GM23338 (cell line): ENCODE measurements around the gene MPPED1. TPM values are rescaled to one million over a fixed set of nuclear protein-coding genes. Genes with fewer than 3 reads are reported as not detected.

Experiments
- ATAC-seq: fragments of 200-7000 bp; cut with Tn5 transposase; 3 replicates; pipeline ENCODE4 v1.9.1; 2020
- DNase-seq: peaks from one replicate; pipeline ENCODE4 v3.0.0-alpha.2; 2015; ENCODE audit warnings: low spot score
- H2AFZ ChIP-seq: fragments of 200-600 bp; sonication (generic); 2 replicates; pipeline ENCODE4 v1.8.0; 2016; ENCODE audit warnings: antibody characterized with exemption, mild to moderate bottlenecking, moderate library complexity
- H3F3A ChIP-seq: fragments of 200-600 bp; sonication (generic); replicated peaks from 2 replicates; pipeline ENCODE4 v1.8.0; 2017; ENCODE audit warnings: antibody characterized with exemption, mixed run types, low read depth
- H3K27ac ChIP-seq: fragments of 200-600 bp; sonication (generic); 2 replicates; pipeline ENCODE4 v1.6.1; 2016; ENCODE audit warnings: low read depth
- H3K27me3 ChIP-seq: fragments of 200-600 bp; sonication (generic); 2 replicates; pipeline ENCODE4 v1.8.0; 2016; ENCODE audit warnings: mild to moderate bottlenecking, mixed run types, moderate library complexity; ENCODE audit not compliant: insufficient read depth
- H3K36me3 ChIP-seq: fragments of 200-600 bp; sonication (generic); 2 replicates; pipeline ENCODE4 v1.8.0; 2016; ENCODE audit warnings: mild to moderate bottlenecking; ENCODE audit not compliant: insufficient read depth
- H3K4me1 ChIP-seq: fragments of 200-600 bp; sonication (generic); 2 replicates; pipeline ENCODE4 v1.8.0; 2016; ENCODE audit warnings: mild to moderate bottlenecking, moderate library complexity; ENCODE audit not compliant: insufficient read depth
- H3K4me2 ChIP-seq: fragments of 200-600 bp; sonication (generic); 2 replicates; pipeline ENCODE4 v1.7.1; 2017; ENCODE audit warnings: mixed run types
- H3K4me3 ChIP-seq: fragments of 200-600 bp; sonication (generic); 2 replicates; pipeline ENCODE4 v1.6.1; 2016; ENCODE audit warnings: mixed run types
- H3K79me2 ChIP-seq: fragments of 200-600 bp; sonication (generic); replicated peaks from 2 replicates; pipeline ENCODE4 v1.8.0; 2017; ENCODE audit warnings: mild to moderate bottlenecking; ENCODE audit not compliant: insufficient read depth
- H3K9me2 ChIP-seq: fragments of 200-600 bp; sonication (generic); 2 replicates; pipeline ENCODE4 v1.8.0; 2017; ENCODE audit not compliant: insufficient read depth
- H4K20me1 ChIP-seq: fragments of 200-600 bp; sonication (generic); replicated peaks from 2 replicates; pipeline ENCODE4 v1.8.0; 2017; ENCODE audit warnings: mild to moderate bottlenecking; ENCODE audit not compliant: insufficient read depth
- H3K27ac Mint-ChIP-seq: 2 replicates; pipeline ENCODE4 v1.8.0; 2020; ENCODE audit warnings: inconsistent platforms, mild to moderate bottlenecking, moderate library complexity, mixed read lengths
- H3K27me3 Mint-ChIP-seq: 3 replicates; pipeline ENCODE4 v1.8.0; 2022; ENCODE audit warnings: low read depth, mild to moderate bottlenecking, moderate library complexity, mixed read lengths, inconsistent platforms; ENCODE audit not compliant: insufficient read depth, poor library complexity
- H3K36me3 Mint-ChIP-seq: 3 replicates; pipeline ENCODE4 v1.8.0; 2021; ENCODE audit warnings: low read depth, mild to moderate bottlenecking, inconsistent platforms, moderate library complexity, mixed read lengths
- H3K4me1 Mint-ChIP-seq: 3 replicates; pipeline ENCODE4 v1.8.0; 2020; ENCODE audit warnings: mild to moderate bottlenecking, inconsistent platforms, mixed read lengths
- H3K4me3 Mint-ChIP-seq: 3 replicates; pipeline ENCODE4 v1.8.0; 2021; ENCODE audit warnings: moderate library complexity, mild to moderate bottlenecking, inconsistent platforms, mixed read lengths
- H3K9me3 Mint-ChIP-seq: 3 replicates; pipeline ENCODE4 v1.8.0; 2020; ENCODE audit warnings: moderate library complexity, mild to moderate bottlenecking, inconsistent platforms, mixed read lengths
- CTCF ChIP-seq, 2 experiments: fragments of 200-600 bp in 1 of 2; sonication (generic) in 1 of 2; conservative IDR thresholded peaks; 2 replicates each; pipeline versions ENCODE4 v1.5.1 to v1.6.1; 2016 to 2017; ENCODE audit warnings: antibody characterized with exemption in 2 of 2, low read depth in 2 of 2, mild to moderate bottlenecking in 2 of 2, moderate library complexity in 1 of 2
- EZH2 ChIP-seq: fragments of 200-600 bp; sonication (generic); IDR thresholded peaks from one replicate; pipeline ENCODE4 v1.8.0; 2017; ENCODE audit warnings: antibody characterized with exemption, mild to moderate bottlenecking, low read depth; ENCODE audit not compliant: unreplicated experiment
- EZH2phosphoT487 ChIP-seq: fragments of 200-600 bp; sonication (generic); IDR thresholded peaks from one replicate; pipeline ENCODE4 v1.8.1; 2018; ENCODE audit warnings: antibody characterized with exemption; ENCODE audit not compliant: unreplicated experiment
- NANOG ChIP-seq: IDR thresholded peaks from 2 replicates; pipeline ENCODE4 v1.6.1; 2016; ENCODE audit warnings: antibody characterized with exemption, borderline replicate concordance
- POLR2AphosphoS5 ChIP-seq: IDR thresholded peaks from 2 replicates; pipeline ENCODE4 v1.6.1; 2016; ENCODE audit warnings: antibody characterized with exemption, low read depth
- REST ChIP-seq: IDR thresholded peaks from one replicate; pipeline ENCODE4 v1.6.1; 2018; ENCODE audit warnings: antibody characterized with exemption; ENCODE audit not compliant: unreplicated experiment
- STAT1 ChIP-seq: IDR thresholded peaks from one replicate; pipeline ENCODE4 v1.6.1; 2016; ENCODE audit warnings: antibody characterized with exemption; ENCODE audit not compliant: unreplicated experiment
- ZNF114 ChIP-seq: fragments of 250-450 bp; sonication (Bioruptor Pico); IDR thresholded peaks from 2 replicates; pipeline ENCODE4 v1.5.0; 2020; ENCODE audit warnings: mild to moderate bottlenecking, moderate library complexity
- ZNF331 ChIP-seq: fragments of 250-450 bp; sonication (Bioruptor Pico); IDR thresholded peaks from 2 replicates; pipeline ENCODE4 v1.5.0; 2020; ENCODE audit warnings: low read depth, mild to moderate bottlenecking, moderate library complexity
- ZNF462 ChIP-seq: fragments of 250-450 bp; sonication (Bioruptor Pico); IDR thresholded peaks from 2 replicates; pipeline ENCODE4 v1.5.0; 2020; ENCODE audit warnings: mild to moderate bottlenecking, moderate library complexity
- polyA plus RNA-seq: library from polyadenylated mRNA; unstranded; fragments of >200 nt; fragmentation: Nextera tagmentation; extraction: Ambion mirVana; gene quantifications from 2 replicates; pipeline ENCODE4 v1.2.1, GENCODE V29; 2016
- total RNA-seq: library from RNA; depleted of rRNA; stranded (reverse); fragments of >200 nt; shearing (Covaris generic); gene quantifications from 2 replicates; pipeline ENCODE4 v1.2.3, GENCODE V29; 2014

Gene MPPED1
- total and polyA plus RNA-seq, 2 experiments from 2014 or later, result 0.56 TPM; not detected in 1

GRCh38 chr22:43535336-43535735 lies 123.5 kb downstream of the MPPED1 start (continued):
- TF ChIP-seq ZNF462 (CRISPR knock-in tag) (no peak), STAT1 (no peak), NANOG (no peak), ZNF114 (CRISPR knock-in tag) (no peak), EZH2 (no peak), ZNF331 (CRISPR knock-in tag) (no peak), CTCF (conservative IDR thresholded peaks at IDR 0.05; ENCODE audit: low read depth in 2 of 2) (no peak), POLR2AphosphoS5 (no peak), EZH2phosphoT487 (no peak)

- no peaks in the 10 kb centered on the region for H3K79me2 ChIP-seq
- Mint-ChIP-seq H3K4me1 (peaks cover 6% of the 10 kb centered on the region), H3K27ac (no peak overlapping the region), H3K27me3 (peaks cover 4% of the 10 kb centered on the region), H3K9me3 (peaks cover 21% of the 10 kb centered on the region; the same call in 2 of the 3 replicates), H3K36me3 (peaks cover 15% of the 10 kb centered on the region; the same call in 2 of the 3 replicates), H3K4me3 (no peak overlapping the region)
- no peaks in the 10 kb centered on the region for H3K4me1 ChIP-seq
- H3K4me3 ChIP-seq, result no peak overlapping the region
- no peak overlapping the region for H2AFZ ChIP-seq
- peaks cover 5% of the 10 kb centered on the region; the same call in 1 of the 2 replicates for H3K9me2 ChIP-seq
- no peaks in the 10 kb centered on the region for H4K20me1 ChIP-seq
- H3K27ac ChIP-seq, result no peak overlapping the region
- DNase-seq (no peak), ATAC-seq (no peak)
- H3K27me3 ChIP-seq, result no peaks in the 10 kb centered on the region
- no peaks in the 10 kb centered on the region for H3F3A ChIP-seq
- no peak overlapping the region for H3K4me2 ChIP-seq
- TF ChIP-seq REST (no peak), POLR2AphosphoS5 (no peak)
- H3K36me3 ChIP-seq, result no peaks in the 10 kb centered on the region
Measured at GRCh38 chr22:43535741-43536140, 123.9 kb downstream of the MPPED1 start.
